Aorta (tissue), 4 donors: Measurements from ENCODE around the gene CERKL. TPM values are rescaled to one million over a fixed set of nuclear protein-coding genes. Genes with fewer than 3 reads are reported as not detected.

Source experiments
- polyA plus RNA-seq, 2 donors: library from polyadenylated mRNA; stranded (reverse); fragments of 200-250 nt; gene quantifications; one replicate each; pipeline ENCODE4 v1.2.3, GENCODE V29; 2013
- total RNA-seq, 2 donors: library from RNA; stranded (reverse); fragmentation: NEBNext Ultra II Directional; extraction: Animal tissue kit (Norgen Biotek cat#: 25700); gene quantifications; one replicate each; pipeline ENCODE4 v1.2.1, GENCODE V29; 2021
- donor health status: healthy with polysubstance abuse.
- donor health status: Bipolar disorder and iron deficiency.
- donor health status: DM: no; HTN: no; CAD: no.
- donor health status: DM: yes; HTN: yes; CAD: no.

CERKL gene
- total and polyA plus RNA-seq, 4 donors, result 0.13 to 0.38 TPM; not detected in 2

Other genes starting within 250 kb of the CERKL start
- 10 to 100 TPM; 13.1 to 23.9 TPM for gene ITGA4, start 199.7 kb downstream of the CERKL start, total RNA-seq
- gene ITGA4, start 199.7 kb downstream of the CERKL start, polyA plus RNA-seq, result 1 to 10 TPM in 1 of 2 donors, under 1 TPM in 1; 0.49 to 4.5 TPM
- gene NEUROD1, start 23.4 kb upstream of the CERKL start, total RNA-seq, result not detected
- gene NEUROD1, start 23.4 kb upstream of the CERKL start, polyA plus RNA-seq, result 1 to 10 TPM in 1 of 2 donors, not detected in 1; 1.5 TPM
- gene ITPRID2, start 234.6 kb upstream of the CERKL start, total RNA-seq, result 100 to 1,000 TPM; 119 to 145 TPM
- 10 to 100 TPM; 40.1 to 86.1 TPM for gene ITPRID2, start 234.6 kb upstream of the CERKL start, polyA plus RNA-seq